Brain microvascular endothelial cell (primary cell): ENCODE data around the gene GRID2IP.
"Not testable (repeated sequence)": the region's sequence is repeated elsewhere in the genome, so short reads cannot be mapped to it uniquely, and the experiment has no call there.

Experiments
- DNase-seq: peaks from one replicate; pipeline ENCODE4 v3.0.0-alpha.2; 2020
- H3K27ac ChIP-seq: fragments of 250-450 bp; sonication (Bioruptor Pico); 2 replicates; pipeline ENCODE4 v1.5.1; 2020; ENCODE audit warnings: mild to moderate bottlenecking, moderate library complexity
- H3K27me3 ChIP-seq: fragments of 250-450 bp; sonication (Bioruptor Pico); replicated peaks from 2 replicates; pipeline ENCODE4 v1.5.1; 2020; ENCODE audit warnings: mild to moderate bottlenecking
- H3K36me3 ChIP-seq: fragments of 250-450 bp; sonication (Bioruptor Pico); replicated peaks from 2 replicates; pipeline ENCODE4 v1.5.1; 2020; ENCODE audit warnings: mild to moderate bottlenecking
- H3K4me3 ChIP-seq: 2 replicates; pipeline ENCODE4 v1.5.1; 2011; ENCODE audit warnings: low read depth, mild to moderate bottlenecking, control low read depth, low read length, moderate library complexity
- CTCF ChIP-seq: IDR thresholded peaks from 2 replicates; pipeline ENCODE4 v1.5.1; 2011; ENCODE audit warnings: low read depth, mild to moderate bottlenecking, moderate library complexity, low read length, control low read depth, inconsistent platforms; ENCODE audit errors: missing control alignments
- in situ Hi-C: cut with HindIII; loops from 2 replicates; pipeline ENCODE4 v1.10.0; 2017; ENCODE audit warnings: low sequenced_read_pairs, low pct_ligation_motif_present

GRID2IP gene

GRCh38 chr7:6475433-6476186, 75.7 kb downstream of the GRID2IP start:
- no peak for DNase-seq
- TF ChIP-seq CTCF, result no peak
- Histone ChIP-seq H3K27me3 (no peaks in the 10 kb centered on the region), H3K4me3 (no peak overlapping the region), H3K36me3 (peaks cover 52% of the 10 kb centered on the region), H3K27ac (no peak overlapping the region)
- in situ Hi-C loops, result no loop called here

DNA sequence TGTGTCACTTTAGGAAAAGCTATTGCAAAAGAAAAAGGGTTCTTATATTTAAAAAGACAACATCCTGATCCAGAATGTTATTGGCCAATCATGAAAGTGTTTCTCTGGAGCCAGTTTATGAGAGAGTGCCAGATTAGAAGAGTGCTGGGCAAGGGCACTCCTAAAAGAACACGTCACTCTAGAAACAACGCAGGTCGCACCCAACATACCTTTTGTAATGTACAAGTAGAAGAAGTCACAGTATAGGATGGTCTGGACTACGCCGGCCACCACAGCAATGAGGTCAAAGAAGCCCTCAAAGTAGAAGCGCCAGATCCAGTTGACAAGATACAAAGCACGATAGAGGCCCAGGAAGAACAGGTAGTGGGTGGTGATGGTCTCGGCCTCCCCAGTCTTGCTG, 85.4 kb downstream of the GRID2IP start:
- H3K4me3 ChIP-seq, result no peak overlapping the region
- peaks cover 83% of the 10 kb centered on the region for H3K36me3 ChIP-seq
- no peak for DNase-seq
- H3K27me3 ChIP-seq, result no peaks in the 10 kb centered on the region
- no peak for TF ChIP-seq CTCF
- H3K27ac ChIP-seq, result no peak overlapping the region
- in situ Hi-C loops, result no loop called here

DNA sequence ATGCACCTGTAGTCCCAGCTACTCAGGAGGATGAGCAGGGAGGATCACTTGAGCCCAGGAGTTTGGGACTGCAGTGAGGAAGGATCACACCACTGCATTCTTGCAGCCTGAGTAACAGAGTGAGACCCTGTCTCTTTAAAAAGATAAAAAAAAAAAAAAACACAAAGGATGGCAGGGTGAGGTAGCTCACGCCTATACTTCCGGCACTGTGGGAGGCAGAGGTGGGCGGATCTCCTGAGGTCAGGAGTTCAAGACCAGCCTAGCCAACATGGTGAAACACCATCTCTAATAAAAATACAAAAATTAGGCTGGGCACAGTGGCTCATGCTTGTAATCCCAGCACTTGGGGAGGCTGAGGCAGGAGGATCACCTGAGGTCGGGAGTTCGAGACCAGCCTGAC, 87.7 kb downstream of the GRID2IP start:
- H3K27ac ChIP-seq, in situ Hi-C loops, DNase-seq, H3K4me3 ChIP-seq, H3K27me3 ChIP-seq: not testable (repeated sequence)
- H3K36me3 ChIP-seq, result peaks cover 73% of the 10 kb centered on the region

DNA sequence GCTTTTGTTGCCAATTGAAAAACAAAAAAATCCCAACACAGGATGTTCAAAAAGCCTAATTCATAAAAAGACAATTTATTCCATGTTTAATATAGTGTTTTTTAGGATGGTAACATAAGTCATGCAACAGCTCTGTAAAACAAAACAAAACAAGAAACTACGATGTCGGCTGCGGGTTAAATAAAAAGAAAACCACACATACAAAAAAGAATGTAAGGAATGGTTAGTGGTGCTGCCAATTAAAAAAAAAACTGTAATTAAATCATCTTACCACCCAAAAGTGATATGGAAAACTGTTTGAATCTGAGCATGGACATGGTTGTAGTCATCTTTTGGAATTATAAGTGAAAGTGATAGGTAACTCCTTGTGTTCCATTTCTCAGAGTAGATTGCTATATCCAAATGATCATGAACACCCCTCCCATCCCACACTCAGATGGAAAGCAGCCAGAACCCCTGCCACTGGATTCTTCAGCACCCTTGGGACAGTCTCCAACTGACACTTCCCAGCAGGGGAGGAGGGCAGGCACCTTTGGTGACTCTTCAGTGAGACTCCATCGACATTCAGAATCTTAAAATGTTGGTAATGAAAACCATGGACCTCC, 89.2 kb downstream of the GRID2IP start:
- H3K27ac ChIP-seq, result no peak overlapping the region
- no peak overlapping the region for H3K4me3 ChIP-seq
- DNase-seq, result no peak
- no peak for TF ChIP-seq CTCF
- H3K36me3 ChIP-seq, result peaks cover 58% of the 10 kb centered on the region
- H3K27me3 ChIP-seq, result no peaks in the 10 kb centered on the region
- in situ Hi-C loops, result no loop called here

- no peak for TF ChIP-seq CTCF
- no peak overlapping the region for H3K27ac ChIP-seq
- in situ Hi-C loops, result no loop called here
- DNase-seq, result no peak
- no peaks in the 10 kb centered on the region for H3K27me3 ChIP-seq
- H3K4me3 ChIP-seq, result no peak overlapping the region
- H3K36me3 ChIP-seq, result peaks cover 49% of the 10 kb centered on the region
Measured at GRCh38 chr7:6460990-6461584, 90.2 kb downstream of the GRID2IP start.

- TF ChIP-seq CTCF, result no peak
- H3K27me3 ChIP-seq, result no peaks in the 10 kb centered on the region
- DNase-seq, result no peak
- peaks cover 42% of the 10 kb centered on the region for H3K36me3 ChIP-seq
- no peak overlapping the region for H3K4me3 ChIP-seq
- in situ Hi-C loops, result no loop called here
- no peak overlapping the region for H3K27ac ChIP-seq
Measured at GRCh38 chr7:6460303-6460702, 91.0 kb downstream of the GRID2IP start.

DNA sequence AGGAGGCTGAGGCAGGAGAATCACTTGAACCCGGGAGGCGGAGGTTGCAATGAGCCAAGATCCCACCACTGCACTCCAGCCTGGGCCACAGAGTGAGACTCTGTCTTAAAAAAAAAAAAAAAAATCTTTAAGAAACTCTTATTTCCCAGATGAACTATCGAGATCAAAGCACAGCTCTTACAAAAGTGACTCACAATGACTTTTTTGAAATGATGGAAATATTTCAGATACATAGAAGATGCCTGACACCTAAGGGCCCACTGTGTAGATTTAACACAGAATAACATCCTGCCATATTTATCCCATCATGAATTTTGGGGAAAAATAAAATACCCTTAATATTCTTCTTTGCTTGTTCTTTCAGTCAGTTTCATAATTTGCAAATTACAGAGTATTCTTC, 92.6 kb downstream of the GRID2IP start:
- H3K4me3 ChIP-seq, H3K27me3 ChIP-seq, H3K27ac ChIP-seq, in situ Hi-C loops, DNase-seq: not testable (repeated sequence)
- H3K36me3 ChIP-seq, result peaks cover 32% of the 10 kb centered on the region
